HG03457 (cell line): ENCODE data around the gene OBSCN.

ENCODE experiments used
- ATAC-seq: cut with Tn5 transposase; IDR thresholded peaks from one replicate; pipeline ENCODE4 v1.9.1; 2021; ENCODE audit warnings: moderate number of reproducible peaks; ENCODE audit not compliant: unreplicated experiment

The OBSCN gene

GRCh38 chr1:228428412-228428811 lies 220.6 kb downstream of the OBSCN start:
- ATAC-seq, result no peak
